HepG2 (cell line): ENCODE results near the gene TAF6L. TPM values are rescaled to one million over a fixed set of nuclear protein-coding genes. Genes with fewer than 3 reads are reported as not detected.

ENCODE experiments used
- MTF1 ChIP-seq: sonication (generic); formaldehyde crosslinking; IDR thresholded peaks from 2 replicates; pipeline ENCODE4 v1.5.0; 2020; ENCODE audit warnings: missing genetic modification reagents
- NBN ChIP-seq: fragments of 450-650 bp; conservative IDR thresholded peaks from 2 replicates; pipeline ENCODE4 v1.6.1; 2017
- NFYB ChIP-seq: sonication (generic); formaldehyde crosslinking; IDR thresholded peaks from 2 replicates; pipeline ENCODE4 v1.4.0; 2020; ENCODE audit warnings: missing genetic modification reagents
- ZNF33A ChIP-seq: sonication (generic); formaldehyde crosslinking; IDR thresholded peaks from 2 replicates; pipeline ENCODE4 v1.5.1; 2020; ENCODE audit warnings: missing genetic modification reagents, mild to moderate bottlenecking, moderate library complexity, borderline replicate concordance
- ZNF496 ChIP-seq: sonication (generic); formaldehyde crosslinking; IDR thresholded peaks from 2 replicates; pipeline ENCODE4 v1.8.1; 2023; ENCODE audit warnings: mild to moderate bottlenecking, moderate library complexity, missing genetic modification reagents; ENCODE audit not compliant: insufficient replicate concordance
- ZNF746 ChIP-seq: sonication (generic); formaldehyde crosslinking; IDR thresholded peaks from 2 replicates; pipeline ENCODE4 v1.8.0; 2022; ENCODE audit warnings: mild to moderate bottlenecking, missing genetic modification reagents
- polyA plus RNA-seq, 8 experiments: library from polyadenylated mRNA; depleted of rRNA in 3 of 8; stranded (reverse) in 7 of 8; unstranded in 1 of 8; fragments of >200 nt; fragmentation: Illumina TruSeq in 4 of 8; extraction: Trizol in 4 of 8; gene quantifications; 2 replicates each; pipeline versions ENCODE4 v1.2.1 to v1.2.3, GENCODE V29; 2011 to 2016; ENCODE audit warnings: low read depth in 4 of 8, missing spikeins in 1 of 8, mixed read lengths in 1 of 8; ENCODE audit not compliant: insufficient read depth in 1 of 8
- total RNA-seq, 5 experiments: library from RNA; depleted of rRNA; stranded (reverse); fragments of >200 nt; fragmentation: Illumina TruSeq; extraction: Trizol; gene quantifications; 2 replicates each; pipeline ENCODE4 v1.2.3, GENCODE V29; 2016; ENCODE audit warnings: low read depth in 1 of 5
- TF ChIP-seq, protein P1 (sequence below): sonication (generic); formaldehyde crosslinking; IDR thresholded peaks from 2 replicates; pipeline ENCODE4 v1.8.0; 2022; ENCODE audit warnings: missing genetic modification reagents, mild to moderate bottlenecking, borderline replicate concordance
- TF ChIP-seq, protein P2 (sequence below): sonication (generic); formaldehyde crosslinking; IDR thresholded peaks from 2 replicates; pipeline ENCODE4 v1.5.0; 2020; ENCODE audit warnings: mild to moderate bottlenecking, missing genetic modification reagents, borderline replicate concordance
- TF ChIP-seq, protein P3 (sequence below): sonication (generic); formaldehyde crosslinking; IDR thresholded peaks from 2 replicates; pipeline ENCODE4 v1.4.0; 2020; ENCODE audit warnings: missing genetic modification reagents
- TF ChIP-seq, protein P4 (sequence below): sonication (generic); formaldehyde crosslinking; IDR thresholded peaks from 2 replicates; pipeline ENCODE4 v1.8.1; 2023; ENCODE audit warnings: mild to moderate bottlenecking, inconsistent platforms, moderate library complexity, missing genetic modification reagents, borderline replicate concordance
- TF ChIP-seq, protein P5 (sequence below): sonication (generic); formaldehyde crosslinking; IDR thresholded peaks from 2 replicates; pipeline ENCODE4 v1.4.0; 2020; ENCODE audit warnings: low read depth, missing genetic modification reagents
- TF ChIP-seq, protein P6 (sequence below): sonication (generic); formaldehyde crosslinking; IDR thresholded peaks from 2 replicates; pipeline ENCODE4 v1.4.0; 2020; ENCODE audit warnings: missing genetic modification reagents

Gene TAF6L
- total and polyA plus RNA-seq, 2 of the 13 experiments (the other 11 are each of a cell fraction or from before 2014, with no cell fraction given), result 12.6 to 19.4 TPM

DNA sequence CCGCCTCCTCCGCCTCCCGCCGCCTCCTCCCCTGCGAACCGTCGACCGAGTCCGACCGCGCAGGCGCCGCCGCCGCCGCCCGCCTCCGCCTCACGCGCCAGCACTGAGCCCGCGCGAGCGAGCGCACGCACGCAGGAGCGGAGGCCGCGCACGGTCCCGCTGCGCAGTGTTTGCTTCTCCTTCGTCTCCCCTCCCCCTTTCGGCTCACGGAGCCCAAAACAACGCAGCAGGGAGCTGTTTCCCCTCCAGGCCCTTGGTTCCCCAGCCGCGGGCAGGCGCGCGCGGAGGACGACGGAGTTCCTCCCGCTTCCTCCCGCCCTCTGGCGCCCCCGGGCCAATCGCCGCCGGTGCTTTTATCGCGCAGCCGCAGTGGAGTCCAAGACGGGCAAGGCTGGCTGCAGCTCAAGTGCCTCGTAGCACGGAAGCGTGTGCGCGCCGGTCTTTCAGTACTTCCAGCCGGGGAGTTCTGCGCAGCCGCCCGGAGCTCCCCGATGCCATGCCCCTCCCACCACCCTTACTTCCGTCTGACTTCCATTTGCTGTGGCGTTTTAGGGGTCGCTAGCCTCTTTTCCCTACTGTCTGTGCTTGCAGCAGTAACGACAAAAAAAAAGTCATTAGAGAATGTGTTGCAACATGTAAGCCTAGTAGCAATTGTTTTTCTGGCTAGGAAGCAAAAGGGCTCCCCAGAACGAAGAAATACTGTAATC, 43.9 kb upstream of the TAF6L start, which contains the start of gene HNRNPUL2 (continued):
- TF ChIP-seq, protein P1, sequence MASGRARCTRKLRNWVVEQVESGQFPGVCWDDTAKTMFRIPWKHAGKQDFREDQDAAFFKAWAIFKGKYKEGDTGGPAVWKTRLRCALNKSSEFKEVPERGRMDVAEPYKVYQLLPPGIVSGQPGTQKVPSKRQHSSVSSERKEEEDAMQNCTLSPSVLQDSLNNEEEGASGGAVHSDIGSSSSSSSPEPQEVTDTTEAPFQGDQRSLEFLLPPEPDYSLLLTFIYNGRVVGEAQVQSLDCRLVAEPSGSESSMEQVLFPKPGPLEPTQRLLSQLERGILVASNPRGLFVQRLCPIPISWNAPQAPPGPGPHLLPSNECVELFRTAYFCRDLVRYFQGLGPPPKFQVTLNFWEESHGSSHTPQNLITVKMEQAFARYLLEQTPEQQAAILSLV (CRISPR knock-in tag), result peak; percentile 96
- TF ChIP-seq, protein P2, sequence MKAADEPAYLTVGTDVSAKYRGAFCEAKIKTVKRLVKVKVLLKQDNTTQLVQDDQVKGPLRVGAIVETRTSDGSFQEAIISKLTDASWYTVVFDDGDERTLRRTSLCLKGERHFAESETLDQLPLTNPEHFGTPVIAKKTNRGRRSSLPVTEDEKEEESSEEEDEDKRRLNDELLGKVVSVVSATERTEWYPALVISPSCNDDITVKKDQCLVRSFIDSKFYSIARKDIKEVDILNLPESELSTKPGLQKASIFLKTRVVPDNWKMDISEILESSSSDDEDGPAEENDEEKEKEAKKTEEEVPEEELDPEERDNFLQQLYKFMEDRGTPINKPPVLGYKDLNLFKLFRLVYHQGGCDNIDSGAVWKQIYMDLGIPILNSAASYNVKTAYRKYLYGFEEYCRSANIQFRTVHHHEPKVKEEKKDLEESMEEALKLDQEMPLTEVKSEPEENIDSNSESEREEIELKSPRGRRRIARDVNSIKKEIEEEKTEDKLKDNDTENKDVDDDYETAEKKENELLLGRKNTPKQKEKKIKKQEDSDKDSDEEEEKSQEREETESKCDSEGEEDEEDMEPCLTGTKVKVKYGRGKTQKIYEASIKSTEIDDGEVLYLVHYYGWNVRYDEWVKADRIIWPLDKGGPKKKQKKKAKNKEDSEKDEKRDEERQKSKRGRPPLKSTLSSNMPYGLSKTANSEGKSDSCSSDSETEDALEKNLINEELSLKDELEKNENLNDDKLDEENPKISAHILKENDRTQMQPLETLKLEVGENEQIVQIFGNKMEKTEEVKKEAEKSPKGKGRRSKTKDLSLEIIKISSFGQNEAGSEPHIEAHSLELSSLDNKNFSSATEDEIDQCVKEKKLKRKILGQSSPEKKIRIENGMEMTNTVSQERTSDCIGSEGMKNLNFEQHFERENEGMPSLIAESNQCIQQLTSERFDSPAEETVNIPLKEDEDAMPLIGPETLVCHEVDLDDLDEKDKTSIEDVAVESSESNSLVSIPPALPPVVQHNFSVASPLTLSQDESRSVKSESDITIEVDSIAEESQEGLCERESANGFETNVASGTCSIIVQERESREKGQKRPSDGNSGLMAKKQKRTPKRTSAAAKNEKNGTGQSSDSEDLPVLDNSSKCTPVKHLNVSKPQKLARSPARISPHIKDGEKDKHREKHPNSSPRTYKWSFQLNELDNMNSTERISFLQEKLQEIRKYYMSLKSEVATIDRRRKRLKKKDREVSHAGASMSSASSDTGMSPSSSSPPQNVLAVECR (CRISPR knock-in tag), result peak; percentile 77
- TF ChIP-seq NBN (no peak), MTF1 (CRISPR knock-in tag) (0 out of 2 replicates have a peak, but pooled peaks have one; percentile 55), ZNF33A (CRISPR knock-in tag) (no peak), ZNF746 (CRISPR knock-in tag) (no peak; the same call in 1 of the 2 replicates), ZNF496 (no peak), NFYB (CRISPR knock-in tag) (no peak; the same call in 1 of the 2 replicates)
- TF ChIP-seq, protein P3, sequence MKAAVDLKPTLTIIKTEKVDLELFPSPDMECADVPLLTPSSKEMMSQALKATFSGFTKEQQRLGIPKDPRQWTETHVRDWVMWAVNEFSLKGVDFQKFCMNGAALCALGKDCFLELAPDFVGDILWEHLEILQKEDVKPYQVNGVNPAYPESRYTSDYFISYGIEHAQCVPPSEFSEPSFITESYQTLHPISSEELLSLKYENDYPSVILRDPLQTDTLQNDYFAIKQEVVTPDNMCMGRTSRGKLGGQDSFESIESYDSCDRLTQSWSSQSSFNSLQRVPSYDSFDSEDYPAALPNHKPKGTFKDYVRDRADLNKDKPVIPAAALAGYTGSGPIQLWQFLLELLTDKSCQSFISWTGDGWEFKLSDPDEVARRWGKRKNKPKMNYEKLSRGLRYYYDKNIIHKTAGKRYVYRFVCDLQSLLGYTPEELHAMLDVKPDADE, result peak; percentile 96
- TF ChIP-seq, protein P4, sequence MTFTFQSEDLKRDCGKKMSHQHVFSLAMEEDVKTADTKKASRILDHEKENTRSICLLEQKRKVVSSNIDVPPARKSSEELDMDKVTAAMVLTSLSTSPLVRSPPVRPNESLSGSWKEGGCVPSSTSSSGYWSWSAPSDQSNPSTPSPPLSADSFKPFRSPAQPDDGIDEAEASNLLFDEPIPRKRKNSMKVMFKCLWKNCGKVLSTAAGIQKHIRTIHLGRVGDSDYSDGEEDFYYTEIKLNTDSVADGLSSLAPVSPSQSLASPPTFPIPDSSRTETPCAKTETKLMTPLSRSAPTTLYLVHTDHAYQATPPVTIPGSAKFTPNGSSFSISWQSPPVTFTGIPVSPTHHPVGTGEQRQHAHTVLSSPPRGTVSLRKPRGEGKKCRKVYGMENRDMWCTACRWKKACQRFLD, result no peak; the same call in 1 of the 2 replicates
- TF ChIP-seq, protein P5, sequence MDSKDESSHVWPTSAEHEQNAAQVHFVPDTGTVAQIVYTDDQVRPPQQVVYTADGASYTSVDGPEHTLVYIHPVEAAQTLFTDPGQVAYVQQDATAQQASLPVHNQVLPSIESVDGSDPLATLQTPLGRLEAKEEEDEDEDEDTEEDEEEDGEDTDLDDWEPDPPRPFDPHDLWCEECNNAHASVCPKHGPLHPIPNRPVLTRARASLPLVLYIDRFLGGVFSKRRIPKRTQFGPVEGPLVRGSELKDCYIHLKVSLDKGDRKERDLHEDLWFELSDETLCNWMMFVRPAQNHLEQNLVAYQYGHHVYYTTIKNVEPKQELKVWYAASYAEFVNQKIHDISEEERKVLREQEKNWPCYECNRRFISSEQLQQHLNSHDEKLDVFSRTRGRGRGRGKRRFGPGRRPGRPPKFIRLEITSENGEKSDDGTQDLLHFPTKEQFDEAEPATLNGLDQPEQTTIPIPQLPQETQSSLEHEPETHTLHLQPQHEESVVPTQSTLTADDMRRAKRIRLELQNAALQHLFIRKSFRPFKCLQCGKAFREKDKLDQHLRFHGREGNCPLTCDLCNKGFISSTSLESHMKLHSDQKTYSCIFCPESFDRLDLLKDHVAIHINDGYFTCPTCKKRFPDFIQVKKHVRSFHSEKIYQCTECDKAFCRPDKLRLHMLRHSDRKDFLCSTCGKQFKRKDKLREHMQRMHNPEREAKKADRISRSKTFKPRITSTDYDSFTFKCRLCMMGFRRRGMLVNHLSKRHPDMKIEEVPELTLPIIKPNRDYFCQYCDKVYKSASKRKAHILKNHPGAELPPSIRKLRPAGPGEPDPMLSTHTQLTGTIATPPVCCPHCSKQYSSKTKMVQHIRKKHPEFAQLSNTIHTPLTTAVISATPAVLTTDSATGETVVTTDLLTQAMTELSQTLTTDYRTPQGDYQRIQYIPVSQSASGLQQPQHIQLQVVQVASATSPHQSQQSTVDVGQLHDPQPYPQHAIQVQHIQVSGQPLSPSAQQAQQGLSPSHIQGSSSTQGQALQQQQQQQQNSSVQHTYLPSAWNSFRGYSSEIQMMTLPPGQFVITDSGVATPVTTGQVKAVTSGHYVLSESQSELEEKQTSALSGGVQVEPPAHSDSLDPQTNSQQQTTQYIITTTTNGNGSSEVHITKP (CRISPR knock-in tag), result no peak; the same call in 1 of the 2 replicates
- TF ChIP-seq, protein P6, sequence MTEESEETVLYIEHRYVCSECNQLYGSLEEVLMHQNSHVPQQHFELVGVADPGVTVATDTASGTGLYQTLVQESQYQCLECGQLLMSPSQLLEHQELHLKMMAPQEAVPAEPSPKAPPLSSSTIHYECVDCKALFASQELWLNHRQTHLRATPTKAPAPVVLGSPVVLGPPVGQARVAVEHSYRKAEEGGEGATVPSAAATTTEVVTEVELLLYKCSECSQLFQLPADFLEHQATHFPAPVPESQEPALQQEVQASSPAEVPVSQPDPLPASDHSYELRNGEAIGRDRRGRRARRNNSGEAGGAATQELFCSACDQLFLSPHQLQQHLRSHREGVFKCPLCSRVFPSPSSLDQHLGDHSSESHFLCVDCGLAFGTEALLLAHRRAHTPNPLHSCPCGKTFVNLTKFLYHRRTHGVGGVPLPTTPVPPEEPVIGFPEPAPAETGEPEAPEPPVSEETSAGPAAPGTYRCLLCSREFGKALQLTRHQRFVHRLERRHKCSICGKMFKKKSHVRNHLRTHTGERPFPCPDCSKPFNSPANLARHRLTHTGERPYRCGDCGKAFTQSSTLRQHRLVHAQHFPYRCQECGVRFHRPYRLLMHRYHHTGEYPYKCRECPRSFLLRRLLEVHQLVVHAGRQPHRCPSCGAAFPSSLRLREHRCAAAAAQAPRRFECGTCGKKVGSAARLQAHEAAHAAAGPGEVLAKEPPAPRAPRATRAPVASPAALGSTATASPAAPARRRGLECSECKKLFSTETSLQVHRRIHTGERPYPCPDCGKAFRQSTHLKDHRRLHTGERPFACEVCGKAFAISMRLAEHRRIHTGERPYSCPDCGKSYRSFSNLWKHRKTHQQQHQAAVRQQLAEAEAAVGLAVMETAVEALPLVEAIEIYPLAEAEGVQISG (CRISPR knock-in tag), result peak; percentile 88
